ENCODE measurements around the gene ADARB1. TPM values are rescaled to one million over a fixed set of nuclear protein-coding genes. Genes with fewer than 3 reads are reported as not detected.

Gene ADARB1
- total and polyA plus RNA-seq, 2 experiments from 2014 or later, result 4.8 to 14.8 TPM

GRCh38 chr21:45244799-45245340, 170.5 kb downstream of the ADARB1 start:
- H3K4me3 Mint-ChIP-seq, result no peak overlapping the region
- H3K27ac Mint-ChIP-seq, result no peak overlapping the region
- peaks cover 22% of the 10 kb centered on the region for H3K4me1 Mint-ChIP-seq
- Histone ChIP-seq H3K4me2 (no peak overlapping the region), H3K27me3 (ENCODE audit: insufficient read depth) (no peaks in the 10 kb centered on the region), H3K9me2 (ENCODE audit: insufficient read depth) (no peaks in the 10 kb centered on the region), H3K4me1 (ENCODE audit: insufficient read depth) (no peaks in the 10 kb centered on the region), H3K4me3 (no peak overlapping the region), H3K27ac (ENCODE audit: low read depth) (no peak overlapping the region), H3K79me2 (replicated peaks; ENCODE audit: insufficient read depth) (no peaks in the 10 kb centered on the region), H2AFZ (no peak overlapping the region), H3K36me3 (ENCODE audit: insufficient read depth) (no peaks in the 10 kb centered on the region; the same call in 1 of the 2 replicates), H3F3A (replicated peaks; ENCODE audit: low read depth) (no peaks in the 10 kb centered on the region), H4K20me1 (replicated peaks; ENCODE audit: insufficient read depth) (no peaks in the 10 kb centered on the region)
- peaks cover 30% of the 10 kb centered on the region for H3K9me3 Mint-ChIP-seq
- peaks cover 4% of the 10 kb centered on the region for H3K27me3 Mint-ChIP-seq (ENCODE audit: insufficient read depth, low read depth, poor library complexity)
- H3K36me3 Mint-ChIP-seq (ENCODE audit: low read depth), result peaks cover 9% of the 10 kb centered on the region
- DNase-seq (ENCODE audit: low spot score) (no peak), ATAC-seq (no peak)
- no peak for TF ChIP-seq EZH2 (IDR thresholded peaks at IDR 0.05; ENCODE audit: low read depth, unreplicated experiment)

- Histone ChIP-seq H3K9me2 (ENCODE audit: insufficient read depth) (no peaks in the 10 kb centered on the region), H3K4me1 (ENCODE audit: insufficient read depth) (no peaks in the 10 kb centered on the region), H3K4me2 (no peak overlapping the region), H4K20me1 (replicated peaks; ENCODE audit: insufficient read depth) (no peaks in the 10 kb centered on the region), H3F3A (replicated peaks; ENCODE audit: low read depth) (no peaks in the 10 kb centered on the region), H3K79me2 (replicated peaks; ENCODE audit: insufficient read depth) (no peaks in the 10 kb centered on the region), H3K36me3 (ENCODE audit: insufficient read depth) (no peaks in the 10 kb centered on the region; the same call in 1 of the 2 replicates), H3K27me3 (ENCODE audit: insufficient read depth) (no peaks in the 10 kb centered on the region), H3K27ac (ENCODE audit: low read depth) (no peak overlapping the region), H2AFZ (no peak overlapping the region), H3K4me3 (no peak overlapping the region)
- H3K4me1 Mint-ChIP-seq, result peaks cover 22% of the 10 kb centered on the region
- DNase-seq (ENCODE audit: low spot score) (no peak), ATAC-seq (no peak)
- TF ChIP-seq STAT1 (IDR thresholded peaks at IDR 0.05; ENCODE audit: unreplicated experiment) (no peak), EZH2phosphoT487 (IDR thresholded peaks at IDR 0.05; ENCODE audit: unreplicated experiment) (no peak), ZNF462 (CRISPR knock-in tag; IDR thresholded peaks at IDR 0.05) (no peak), ETS1 (IDR thresholded peaks at IDR 0.05) (no peak), CTCF (conservative IDR thresholded peaks at IDR 0.05; ENCODE audit: low read depth in 2 of 2) (no peak)
- peaks cover 33% of the 10 kb centered on the region for H3K9me3 Mint-ChIP-seq
- no peak overlapping the region for H3K27ac Mint-ChIP-seq
- peaks cover 4% of the 10 kb centered on the region for H3K27me3 Mint-ChIP-seq (ENCODE audit: insufficient read depth, low read depth, poor library complexity)
- peaks cover 9% of the 10 kb centered on the region for H3K36me3 Mint-ChIP-seq (ENCODE audit: low read depth)
- H3K4me3 Mint-ChIP-seq, result no peak overlapping the region
Measured at GRCh38 chr21:45246386-45247320, 172.3 kb downstream of the ADARB1 start.
